NCI-H1092 treated with DMSO at 0.1 percent for 48 hours (cell line): ENCODE measurements around the gene GPR22.

Experiments used
- DNase-seq: peaks from one replicate; lab custom pipeline; 2025; lab: John Stamatoyannopoulos, UW

Gene GPR22

GRCh38 chr7:107479303-107479702 is 9.4 kb downstream of the GPR22 start:
- no peak for DNase-seq

DNA sequence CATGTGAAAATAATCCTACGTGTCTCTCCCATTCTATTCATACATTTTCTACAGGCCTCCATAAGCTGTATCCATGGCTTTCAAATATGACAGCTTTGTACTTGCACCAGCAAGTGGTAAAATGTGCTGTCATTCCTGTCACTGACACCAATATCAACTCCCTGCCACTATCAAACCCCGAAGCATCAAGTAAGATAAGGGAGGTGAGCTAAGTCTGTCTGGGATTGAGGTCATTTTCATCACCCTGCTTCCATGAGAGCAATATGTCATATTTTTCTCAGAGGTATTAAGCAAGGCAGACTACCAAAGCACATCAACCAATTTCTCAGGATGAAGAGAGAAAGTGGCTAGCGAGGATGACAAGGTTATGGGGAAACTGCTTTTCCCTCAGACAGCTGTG is 11.1 kb downstream of the GPR22 start:
- DNase-seq = no peak

GRCh38 chr7:107482571-107482970 is 12.7 kb downstream of the GPR22 start:
- no peak for DNase-seq

- no peak for DNase-seq
Measured at GRCh38 chr7:107486041-107486440, 16.2 kb downstream of the GPR22 start.

- no peak for DNase-seq
Measured at GRCh38 chr7:107492875-107493274, 23.0 kb downstream of the GPR22 start.

- no peak for DNase-seq
Measured at GRCh38 chr7:107494315-107494751, 24.5 kb downstream of the GPR22 start.

- DNase-seq = no peak
Measured at GRCh38 chr7:107494884-107495283, 25.0 kb downstream of the GPR22 start.

DNA sequence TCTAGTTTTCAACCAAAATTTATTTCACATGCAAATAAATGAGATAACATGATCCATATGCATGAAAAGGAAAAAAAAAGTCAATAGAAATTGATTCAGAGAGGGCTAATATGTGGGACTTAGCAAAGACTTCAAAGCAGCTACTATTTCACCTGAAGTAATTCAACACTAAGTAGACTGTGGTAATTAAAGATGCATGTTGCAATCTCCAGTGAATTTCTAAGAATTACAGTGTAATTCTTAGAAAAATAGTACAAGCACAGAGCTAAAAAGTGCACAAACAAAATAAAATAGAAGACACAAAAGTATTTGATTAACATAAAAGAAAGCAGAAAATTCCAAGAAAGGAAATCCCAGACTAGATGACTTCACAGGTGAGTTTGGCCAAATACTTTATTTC is 25.7 kb downstream of the GPR22 start:
- DNase-seq = no peak

- DNase-seq = no peak
Measured at GRCh38 chr7:107499731-107500130, 29.9 kb downstream of the GPR22 start.

DNA sequence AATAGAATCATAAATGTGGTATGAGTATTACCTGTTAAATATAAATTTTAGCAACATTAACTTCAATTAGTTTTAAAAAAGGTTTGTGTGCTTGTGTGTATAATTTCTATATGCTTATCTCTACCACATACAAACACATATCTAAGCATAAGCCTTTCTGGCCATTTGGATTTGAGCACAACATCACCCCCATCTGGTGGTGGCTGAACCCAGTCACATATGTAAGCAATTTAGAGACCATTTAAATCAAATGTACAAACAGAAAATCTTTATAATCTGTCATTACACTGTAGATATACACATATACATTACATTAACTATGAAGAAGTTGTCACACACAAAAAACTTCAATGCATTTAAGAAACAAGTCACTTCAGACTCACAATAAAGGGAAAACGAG is 31.7 kb downstream of the GPR22 start:
- peak; percentile 15 for DNase-seq

GRCh38 chr7:107502154-107502553 is 32.3 kb downstream of the GPR22 start:
- DNase-seq = no peak

DNA sequence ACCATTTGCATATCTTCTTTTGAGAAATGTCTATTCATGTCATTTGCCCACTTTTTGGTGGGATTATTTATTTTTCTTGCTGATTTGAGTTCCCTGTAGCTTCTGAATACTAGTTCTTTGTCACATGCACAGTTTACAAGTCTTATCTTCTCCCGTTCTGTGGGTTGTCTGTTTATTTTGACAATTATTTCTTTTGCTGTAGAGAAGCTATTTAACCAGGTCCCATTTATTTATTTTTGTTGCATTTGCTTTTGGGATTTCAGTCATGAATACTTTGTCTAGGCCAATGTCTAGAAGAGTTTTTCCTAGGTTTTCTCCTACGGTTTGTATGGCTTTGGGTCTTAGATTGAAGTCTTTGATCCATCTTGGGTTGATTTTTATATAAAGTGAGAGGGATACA is 32.9 kb downstream of the GPR22 start:
- no peak for DNase-seq

- no peak for DNase-seq
Measured at GRCh38 chr7:107503687-107504086, 33.8 kb downstream of the GPR22 start.

- DNase-seq = no peak
Measured at GRCh38 chr7:107505362-107505761, 35.5 kb downstream of the GPR22 start.

DNA sequence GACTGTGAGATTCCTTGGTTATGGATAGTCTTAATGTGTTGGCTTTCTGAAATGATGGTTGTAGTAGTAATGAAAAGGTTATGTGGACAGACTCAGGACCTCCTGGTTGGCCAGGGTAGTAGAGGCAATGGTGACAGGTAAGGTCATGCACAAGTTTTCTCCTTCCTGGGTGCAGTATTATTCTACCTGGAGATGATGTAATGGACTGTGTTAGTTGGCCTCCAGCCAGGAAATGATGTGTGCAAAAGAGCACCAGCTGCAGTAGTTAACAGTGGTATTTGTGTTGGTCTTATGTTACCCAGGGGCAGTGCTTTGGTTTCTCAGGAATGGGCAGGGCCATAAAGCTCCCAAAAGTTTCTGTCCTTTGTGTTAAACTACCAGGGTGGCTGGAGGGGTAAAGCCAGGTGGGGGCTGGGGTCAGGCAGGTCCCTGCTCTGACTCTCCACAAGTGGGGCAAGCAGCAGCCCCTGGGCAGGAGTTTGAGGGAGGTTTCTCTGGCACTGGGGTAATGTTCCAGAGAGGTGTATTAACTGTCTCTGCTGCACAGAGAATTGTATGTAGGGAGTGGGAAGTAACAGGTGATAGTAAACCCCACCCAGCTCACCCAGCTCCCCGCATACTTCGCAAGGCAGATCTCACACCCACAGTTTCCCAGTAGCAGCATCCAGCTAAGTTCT is 36.3 kb downstream of the GPR22 start:
- peak; percentile 32 for DNase-seq

GRCh38 chr7:107506674-107507339 is 37.0 kb downstream of the GPR22 start:
- DNase-seq = no peak
